G401.6 (cell line): Measurements from ENCODE around the gene TLE1.
"Not testable (repeated sequence)": the region's sequence is repeated elsewhere in the genome, so short reads cannot be mapped to it uniquely, and the experiment has no call there.

ENCODE experiments used
- FAIRE-seq: peaks from 2 replicates; lab custom pipeline; 2012; peaks lifted over from hg19 to GRCh38; lab: Jason Lieb, UNC

Gene TLE1

DNA sequence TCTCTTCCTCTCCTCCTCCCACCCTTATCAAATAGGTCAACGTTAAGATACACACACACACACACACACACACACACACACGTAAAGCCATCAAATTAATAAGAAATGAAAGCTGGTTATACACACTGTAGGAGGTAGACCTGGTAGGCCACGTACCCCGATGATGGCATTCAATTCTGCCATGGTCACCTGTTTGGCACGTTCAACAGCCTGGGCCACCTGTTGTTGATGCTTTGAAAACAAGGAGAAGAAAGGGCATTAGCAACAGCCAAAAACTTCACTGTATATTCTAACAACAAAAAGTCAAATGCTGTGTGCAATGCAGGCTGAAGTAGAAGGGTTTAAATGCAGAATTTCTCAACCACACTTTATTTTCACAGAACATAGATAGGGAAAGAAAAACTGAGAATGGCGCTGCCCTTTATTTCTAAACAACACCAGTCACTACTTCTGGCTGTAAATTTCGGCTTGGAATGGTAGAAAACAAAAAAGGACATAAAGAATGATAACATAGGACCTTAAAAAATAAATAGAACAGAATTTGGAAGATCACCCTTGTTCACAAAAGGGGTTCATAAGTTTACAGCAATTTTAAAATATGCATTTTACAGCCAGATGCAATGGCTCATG is 37.2 kb downstream of the TLE1 start:
- FAIRE-seq = no peak

DNA sequence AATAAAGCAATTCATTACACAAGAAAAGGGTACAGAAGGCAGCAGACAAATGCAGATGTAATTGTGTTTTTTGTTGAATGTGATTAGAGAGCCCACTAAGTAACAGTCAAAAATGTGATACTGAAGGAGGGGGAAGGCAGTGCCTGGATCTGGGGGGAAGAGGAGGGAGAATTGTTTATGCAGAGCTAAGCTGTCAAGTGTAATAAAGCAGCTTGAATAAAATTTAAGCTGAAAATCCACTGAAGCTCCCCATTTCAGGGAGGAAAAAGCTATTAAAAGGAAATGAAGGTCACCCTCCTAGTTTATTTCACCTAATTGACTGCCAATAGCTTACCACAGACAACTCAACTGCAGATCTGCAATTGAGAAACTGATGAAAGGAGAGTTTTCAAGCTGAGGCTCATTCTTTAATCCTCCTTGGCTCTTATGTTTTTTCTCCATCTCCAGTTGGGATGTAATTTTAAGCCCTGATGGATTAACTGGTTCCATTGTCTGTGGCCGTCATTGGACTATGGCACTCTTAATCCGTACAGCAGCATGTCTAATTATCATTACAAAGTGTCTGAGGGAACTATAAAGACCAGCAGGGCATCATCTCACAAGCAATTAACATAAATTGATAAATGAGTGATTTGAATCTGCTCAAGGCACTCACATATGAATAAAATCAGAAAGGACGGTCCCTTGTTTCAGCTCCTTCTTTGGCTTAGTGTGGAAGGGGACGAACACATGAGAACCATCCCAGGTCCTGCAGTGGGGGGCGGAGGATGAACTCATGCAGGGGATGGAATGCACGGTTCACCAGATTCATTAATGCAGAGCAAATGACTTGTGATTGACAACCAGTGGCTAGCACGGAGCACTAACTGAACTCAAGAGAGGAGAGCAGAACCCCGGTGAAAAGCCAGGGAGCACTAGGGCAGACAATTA is 38.5 kb downstream of the TLE1 start:
- FAIRE-seq = no peak

DNA sequence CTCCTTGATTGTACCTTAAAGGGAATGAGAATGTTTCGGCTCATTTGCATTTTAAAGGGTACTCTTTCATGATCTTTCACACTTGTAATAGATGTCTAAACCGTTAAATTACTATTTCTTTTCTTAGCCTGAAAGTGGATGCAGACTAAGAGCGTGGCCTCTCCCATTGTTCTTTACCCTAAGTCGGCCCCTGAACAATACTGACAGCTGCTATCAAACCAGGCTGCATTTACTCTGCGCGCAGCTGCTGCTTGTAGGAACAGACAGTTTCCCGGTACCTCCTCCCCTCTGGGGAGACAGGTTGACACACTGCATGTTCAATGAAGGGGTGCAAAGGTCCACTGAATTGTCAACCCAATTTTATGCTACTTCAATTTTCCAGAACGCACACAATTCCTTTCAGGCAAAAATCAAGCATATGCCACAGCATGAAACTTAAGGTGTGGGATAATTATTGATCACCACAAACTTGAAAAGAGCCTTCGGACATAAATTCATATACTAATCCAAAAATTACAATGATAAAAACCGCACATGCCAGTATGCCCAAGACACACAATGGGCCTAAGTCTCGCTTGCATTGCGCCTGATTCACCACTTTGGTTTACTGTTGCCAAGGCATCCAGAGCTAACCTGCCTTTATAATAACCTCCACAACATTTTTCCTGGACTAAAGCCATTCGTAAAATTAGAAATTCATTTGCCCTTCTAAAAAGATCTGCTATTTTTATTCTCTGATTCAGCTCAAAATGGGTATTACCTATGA is 39.7 kb downstream of the TLE1 start:
- no peak for FAIRE-seq

DNA sequence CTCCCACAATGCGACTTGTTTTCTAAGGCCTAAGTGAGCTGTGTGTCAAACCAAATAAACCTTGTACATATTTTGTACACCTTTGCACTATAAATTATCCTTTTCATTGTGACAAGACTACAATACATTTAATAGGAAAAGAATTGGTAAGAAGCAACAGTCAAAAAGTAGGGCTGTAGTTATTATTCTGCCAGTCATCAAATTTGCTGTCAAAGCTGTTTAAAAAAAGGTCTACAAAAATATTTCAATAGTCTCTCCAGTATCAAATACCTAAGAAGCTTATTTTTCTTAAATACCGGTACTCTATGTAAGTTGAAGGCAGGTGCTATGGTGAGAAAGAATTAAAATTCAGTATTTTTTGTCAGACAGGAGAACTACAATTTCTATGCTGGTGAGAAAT is 40.5 kb downstream of the TLE1 start:
- FAIRE-seq = no peak

DNA sequence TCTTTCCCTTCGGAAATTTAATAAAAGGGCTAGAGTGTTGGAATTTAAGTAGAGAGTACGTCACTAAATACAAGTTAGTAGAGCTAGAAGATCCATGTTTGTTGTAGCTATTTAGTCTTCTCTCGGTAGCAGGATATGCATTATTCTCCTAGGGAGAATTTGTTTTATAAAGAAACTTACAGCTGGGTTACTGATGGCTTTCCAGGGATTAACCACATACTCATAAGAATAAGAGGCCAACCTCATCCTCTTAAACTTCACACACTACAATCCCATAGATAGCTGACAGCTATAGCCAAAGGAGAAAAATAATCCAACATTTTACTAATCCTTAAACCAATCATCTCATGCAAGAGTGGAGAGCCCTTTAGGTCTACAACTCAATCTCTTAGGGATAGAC is 43.0 kb downstream of the TLE1 start:
- FAIRE-seq = no peak

DNA sequence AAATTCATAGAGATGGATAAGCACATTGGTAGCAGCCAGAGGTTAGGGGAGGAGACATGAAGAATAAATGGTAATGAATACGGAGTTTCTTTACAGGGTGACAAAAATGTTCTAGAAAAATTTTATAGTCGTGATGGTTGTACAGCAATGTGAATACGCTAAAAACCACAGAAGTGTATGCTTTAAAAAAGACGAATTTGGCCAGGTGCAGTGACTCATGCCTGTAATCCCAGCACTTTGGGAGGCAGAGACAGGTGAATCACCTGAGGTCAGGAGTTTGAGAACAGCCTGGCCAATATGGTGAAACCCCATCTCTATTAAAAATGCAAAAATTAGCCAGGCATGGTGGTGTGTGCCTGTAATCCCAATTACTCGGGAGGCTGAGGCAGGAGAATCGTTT is 44.8 kb downstream of the TLE1 start:
- FAIRE-seq = not testable (repeated sequence)

DNA sequence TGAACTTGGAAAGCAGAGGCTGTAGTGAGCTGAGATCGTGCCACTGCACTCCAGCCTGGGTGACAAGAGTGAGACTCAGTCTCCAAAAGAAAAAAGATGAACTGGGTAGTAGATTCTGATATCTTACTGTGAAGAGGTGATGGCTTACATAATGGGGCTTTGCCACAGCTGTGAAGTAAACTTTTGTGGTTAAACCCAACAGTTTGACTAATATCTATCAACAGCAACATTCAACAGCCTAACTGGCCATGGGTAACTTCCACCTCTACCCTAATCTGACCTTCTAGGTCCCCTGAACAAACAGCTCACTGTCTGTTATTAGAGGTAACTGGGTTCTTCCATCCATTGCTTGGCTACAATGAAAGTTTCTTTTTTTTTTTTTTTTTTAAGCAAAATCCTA is 52.1 kb downstream of the TLE1 start:
- no peak for FAIRE-seq

DNA sequence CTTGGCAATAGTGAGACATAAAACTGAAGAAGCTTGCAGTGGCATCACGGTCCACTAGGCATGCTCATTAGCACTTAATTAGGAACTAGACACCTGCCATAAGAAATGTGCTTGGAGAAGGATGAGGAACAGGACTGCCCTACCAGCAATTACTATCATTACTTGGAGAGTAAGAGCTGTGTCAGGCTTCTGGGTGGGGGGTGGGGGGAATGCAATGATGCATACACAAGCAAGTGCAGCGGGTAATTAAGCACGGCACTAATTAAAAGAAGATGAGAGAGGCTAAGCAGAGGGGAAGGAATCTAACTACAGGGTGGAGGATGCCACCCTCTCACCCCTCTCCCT is 53.1 kb downstream of the TLE1 start:
- no peak for FAIRE-seq

DNA sequence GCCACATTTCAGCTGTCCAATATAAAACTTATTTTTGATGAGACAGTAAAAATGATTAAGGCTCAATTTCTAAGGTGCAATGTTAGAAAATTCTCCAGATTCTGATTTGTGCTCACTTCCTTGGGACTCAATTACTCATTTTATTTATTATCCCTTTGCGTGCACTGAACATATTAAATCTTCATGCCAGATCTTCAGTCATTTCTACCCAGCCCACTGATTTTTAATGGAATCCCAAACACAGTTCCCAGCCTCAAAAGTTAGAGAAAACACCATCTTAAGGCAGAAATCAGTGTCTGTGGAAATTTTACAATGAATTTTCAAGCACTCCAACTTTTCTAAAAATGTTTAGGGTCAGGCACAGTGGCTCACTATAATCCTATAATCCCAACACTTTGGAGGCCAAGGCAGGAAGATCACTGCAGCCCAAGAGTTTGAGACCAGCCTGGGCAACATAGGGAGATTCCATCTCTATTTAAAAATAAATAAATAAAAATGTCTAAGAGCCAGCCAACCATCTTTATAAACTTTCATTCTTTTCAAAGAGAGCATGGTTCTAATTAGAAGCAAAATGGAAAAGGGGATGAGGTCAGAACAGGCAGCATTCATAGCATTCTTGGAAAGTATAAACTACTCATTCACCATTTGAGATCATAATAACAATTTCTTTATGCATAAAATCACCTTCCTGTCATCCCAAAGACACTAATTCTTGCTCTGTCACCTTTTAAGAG is 53.7 kb downstream of the TLE1 start:
- FAIRE-seq = no peak

DNA sequence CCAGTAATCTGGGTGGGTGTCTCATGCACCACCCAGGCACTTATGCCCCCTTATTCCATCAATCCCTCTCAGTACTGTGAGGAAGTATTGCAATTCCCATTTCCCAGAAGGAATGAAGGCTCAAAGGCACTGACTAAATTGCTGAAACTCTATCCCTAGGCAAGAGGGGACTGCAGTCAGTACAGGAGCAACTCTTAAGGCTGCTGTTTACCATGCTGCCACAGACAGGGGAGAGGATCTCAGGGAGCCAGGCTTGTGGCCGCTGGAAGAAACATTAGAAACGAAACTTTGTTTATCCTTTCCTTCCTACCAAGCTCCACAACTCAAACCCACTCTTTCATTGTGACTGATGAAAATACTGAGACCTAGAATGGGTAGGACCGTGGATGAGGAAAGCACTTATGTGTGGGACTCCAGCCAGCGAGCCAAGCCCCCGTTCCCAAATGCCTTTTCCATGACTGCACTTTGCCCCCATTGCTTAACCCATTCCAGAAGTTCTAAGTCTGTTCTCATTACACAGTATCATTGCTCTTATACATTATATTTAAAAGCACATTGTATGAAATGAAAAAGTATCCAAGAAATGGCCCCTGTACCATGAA is 54.3 kb downstream of the TLE1 start:
- no peak for FAIRE-seq

DNA sequence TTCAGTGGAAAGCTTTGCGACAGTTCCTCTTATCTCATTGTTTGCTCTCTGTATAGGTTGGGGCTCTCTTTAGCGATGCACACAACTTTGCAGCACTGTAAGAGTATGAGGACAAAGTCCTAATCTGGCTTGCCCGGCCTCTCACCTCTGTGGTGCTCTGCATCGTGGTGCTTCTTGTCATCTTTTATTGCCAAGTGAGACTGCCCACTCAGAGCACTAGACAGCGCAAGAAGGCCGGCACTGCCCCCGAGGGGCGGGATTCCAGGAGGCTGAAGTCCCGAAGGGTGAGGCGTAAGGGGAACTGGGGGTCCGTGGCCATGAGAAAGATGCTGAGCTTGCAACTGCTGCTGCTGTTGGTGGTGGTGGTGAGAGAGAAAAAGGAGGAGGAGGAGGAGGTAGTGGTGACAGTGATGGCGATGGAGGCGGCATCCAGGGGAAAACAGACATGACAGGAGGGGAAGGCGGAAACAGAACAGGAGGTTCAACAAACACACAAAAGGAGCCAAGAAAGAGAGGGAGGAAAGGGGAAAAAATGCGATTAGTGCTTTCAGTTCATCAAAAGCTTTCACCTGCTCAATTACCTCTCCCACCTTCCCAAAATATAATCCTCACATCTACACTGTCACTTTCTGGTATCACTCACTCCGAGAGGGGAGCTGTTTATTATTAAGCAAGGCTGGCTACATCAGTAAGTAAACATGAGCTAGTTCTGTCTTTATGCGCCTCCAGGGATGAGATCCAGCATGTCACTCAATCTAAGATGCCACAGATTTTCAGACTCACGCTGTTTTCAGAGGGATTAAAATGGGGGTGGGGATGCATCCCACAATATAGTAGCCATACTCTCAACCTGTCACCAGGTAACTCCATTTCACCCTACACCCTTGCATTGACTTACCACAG is 55.1 kb downstream of the TLE1 start:
- FAIRE-seq = no peak

DNA sequence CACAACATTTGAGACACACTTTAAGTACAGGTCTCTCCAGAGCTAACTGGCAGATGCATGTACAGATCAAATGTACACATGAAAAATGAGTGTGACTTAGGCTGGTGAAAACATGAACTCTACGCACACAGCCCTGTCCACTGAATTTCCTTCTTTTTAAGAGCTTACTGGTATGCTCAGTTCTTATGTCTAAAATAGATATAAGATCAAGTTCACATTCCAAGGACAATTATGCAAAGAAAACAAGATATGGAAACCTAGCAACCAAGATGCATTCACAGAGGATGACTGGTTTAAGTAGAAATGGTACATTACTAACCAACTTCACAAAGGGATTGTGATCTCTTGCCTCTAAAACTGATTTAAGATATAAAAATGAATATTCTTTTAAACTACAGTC is 56.7 kb downstream of the TLE1 start:
- FAIRE-seq = no peak

DNA sequence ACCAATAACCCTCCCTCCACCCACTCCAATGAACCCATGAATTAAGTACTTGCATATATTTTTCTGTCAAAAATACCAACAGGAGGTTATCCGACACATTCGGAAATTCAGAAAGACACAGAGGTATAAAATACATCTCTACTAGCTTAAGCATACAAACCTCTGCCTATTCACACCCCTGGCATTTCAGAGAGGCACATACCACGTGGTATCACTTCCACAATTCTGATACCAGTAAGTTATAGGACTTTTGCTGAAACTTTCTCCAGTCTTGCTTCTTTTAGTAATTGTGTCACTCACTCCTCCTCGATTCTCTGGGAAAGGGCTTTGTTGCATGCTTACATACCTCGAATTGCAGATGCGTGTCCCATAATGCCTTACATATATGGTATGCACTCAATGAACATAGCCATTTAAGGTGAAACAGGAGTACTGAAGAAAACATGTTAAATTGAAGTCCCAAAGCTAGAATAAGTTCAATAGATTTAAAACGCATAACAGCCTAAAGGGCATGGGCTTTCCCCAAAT is 58.1 kb downstream of the TLE1 start:
- no peak for FAIRE-seq

DNA sequence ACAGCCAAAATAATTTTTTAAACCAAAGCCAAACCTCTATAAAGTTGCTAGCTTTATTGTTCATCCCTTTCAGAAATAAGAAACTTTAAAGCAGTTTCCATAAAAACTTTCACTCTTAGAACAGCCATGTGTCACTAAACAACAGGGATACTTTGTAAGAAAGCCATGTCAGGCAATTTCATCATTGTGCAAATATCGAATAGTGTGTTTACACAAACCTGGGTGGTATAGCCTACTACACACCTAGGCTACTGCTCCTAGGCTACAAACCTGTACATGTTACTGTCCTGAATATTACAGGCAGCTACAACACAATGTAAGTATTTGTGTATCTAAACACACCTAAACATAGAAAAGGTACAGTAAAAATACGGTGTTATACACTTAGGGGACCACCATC is 59.9 kb downstream of the TLE1 start:
- FAIRE-seq = no peak

DNA sequence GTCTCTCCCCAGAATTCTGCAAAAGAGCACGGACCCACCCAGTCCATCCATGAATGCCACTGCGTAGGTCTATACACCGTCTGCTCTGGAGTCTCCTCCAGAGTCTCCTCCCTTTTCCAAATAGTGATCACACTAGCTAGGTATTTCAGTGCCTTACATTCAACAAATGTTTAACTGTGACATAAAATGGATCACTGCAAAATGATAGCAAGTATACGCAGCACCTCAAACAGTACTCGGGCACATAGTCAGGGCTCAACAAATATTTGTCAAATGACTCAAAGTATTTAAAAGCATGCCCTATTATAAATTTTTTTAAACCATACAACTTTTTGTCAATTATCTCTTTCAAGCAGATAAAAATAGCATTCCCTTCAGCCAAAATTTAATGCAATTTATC is 60.5 kb downstream of the TLE1 start:
- no peak for FAIRE-seq

DNA sequence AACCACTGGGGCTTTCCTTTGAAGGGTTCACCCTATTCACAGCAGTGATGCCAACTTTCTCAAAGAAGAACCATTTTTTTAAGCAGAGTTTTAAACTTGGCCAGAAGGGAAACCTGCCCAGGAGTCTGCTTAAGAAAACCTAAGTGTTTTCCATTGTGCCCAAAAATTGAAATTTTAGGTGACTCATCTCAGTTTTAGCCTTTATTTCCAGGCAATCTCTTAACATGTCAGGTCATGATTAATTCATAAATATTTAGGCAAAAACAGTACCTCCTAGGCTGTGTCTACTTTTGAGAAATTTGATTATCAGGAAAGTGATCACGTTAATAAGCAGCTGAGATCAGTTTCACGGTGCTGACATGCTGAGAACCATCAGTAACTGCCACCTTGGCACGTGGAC is 61.9 kb downstream of the TLE1 start:
- no peak for FAIRE-seq

DNA sequence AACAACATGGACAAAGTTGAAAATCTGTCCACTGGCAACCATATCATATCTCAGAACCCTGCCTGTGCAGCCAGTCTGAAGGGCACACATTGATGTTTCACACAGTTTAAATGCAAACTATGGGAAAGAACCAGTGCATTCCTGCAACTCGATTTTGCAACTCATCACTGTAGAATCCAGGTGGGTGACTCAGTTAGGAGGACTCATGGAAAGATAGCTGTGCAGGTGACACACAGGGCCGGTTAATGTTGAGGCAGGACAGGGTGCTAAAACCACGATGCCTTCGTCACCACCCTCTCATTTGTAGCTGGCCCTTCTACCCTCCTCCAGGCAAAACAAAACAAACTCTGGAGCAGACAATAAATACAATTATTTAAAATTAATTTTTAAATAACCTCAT is 62.8 kb downstream of the TLE1 start:
- no peak for FAIRE-seq

DNA sequence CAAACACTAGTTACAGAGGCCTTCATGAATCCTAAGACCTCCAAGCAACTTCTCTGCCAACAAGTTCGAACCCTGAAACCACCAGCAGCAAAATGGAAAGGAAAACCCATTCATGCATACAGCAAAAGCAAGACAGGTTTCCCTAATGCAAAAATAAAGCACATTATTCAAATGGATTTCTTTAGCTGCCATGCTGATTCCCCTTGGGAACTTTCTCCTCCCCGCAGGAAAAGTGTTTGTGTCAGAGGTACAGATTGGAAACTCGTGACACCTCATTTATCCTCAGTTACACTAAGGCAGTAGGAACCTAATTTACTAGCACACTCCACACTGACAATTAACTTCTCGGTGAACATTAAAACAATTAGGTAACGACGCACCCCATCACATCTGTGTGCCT is 63.4 kb downstream of the TLE1 start:
- FAIRE-seq = no peak

DNA sequence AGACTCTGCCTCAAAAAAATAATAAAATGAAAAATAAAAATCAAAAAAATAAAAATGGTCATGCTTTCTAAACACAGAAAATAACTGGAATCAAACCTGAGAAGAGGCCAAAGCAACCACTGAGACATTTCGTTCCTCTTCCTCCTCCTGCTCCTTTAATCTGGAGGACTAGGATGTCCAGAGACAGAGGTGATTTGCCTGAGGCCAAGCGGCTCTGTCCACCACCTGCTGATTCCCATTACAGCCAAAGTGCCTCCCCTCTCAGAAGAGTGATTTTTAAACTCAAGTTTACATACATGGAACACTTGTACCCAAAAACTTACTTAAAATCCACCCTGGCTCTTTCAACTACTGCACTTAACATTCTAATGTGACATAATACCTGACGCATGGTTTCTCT is 65.6 kb downstream of the TLE1 start:
- no peak for FAIRE-seq

DNA sequence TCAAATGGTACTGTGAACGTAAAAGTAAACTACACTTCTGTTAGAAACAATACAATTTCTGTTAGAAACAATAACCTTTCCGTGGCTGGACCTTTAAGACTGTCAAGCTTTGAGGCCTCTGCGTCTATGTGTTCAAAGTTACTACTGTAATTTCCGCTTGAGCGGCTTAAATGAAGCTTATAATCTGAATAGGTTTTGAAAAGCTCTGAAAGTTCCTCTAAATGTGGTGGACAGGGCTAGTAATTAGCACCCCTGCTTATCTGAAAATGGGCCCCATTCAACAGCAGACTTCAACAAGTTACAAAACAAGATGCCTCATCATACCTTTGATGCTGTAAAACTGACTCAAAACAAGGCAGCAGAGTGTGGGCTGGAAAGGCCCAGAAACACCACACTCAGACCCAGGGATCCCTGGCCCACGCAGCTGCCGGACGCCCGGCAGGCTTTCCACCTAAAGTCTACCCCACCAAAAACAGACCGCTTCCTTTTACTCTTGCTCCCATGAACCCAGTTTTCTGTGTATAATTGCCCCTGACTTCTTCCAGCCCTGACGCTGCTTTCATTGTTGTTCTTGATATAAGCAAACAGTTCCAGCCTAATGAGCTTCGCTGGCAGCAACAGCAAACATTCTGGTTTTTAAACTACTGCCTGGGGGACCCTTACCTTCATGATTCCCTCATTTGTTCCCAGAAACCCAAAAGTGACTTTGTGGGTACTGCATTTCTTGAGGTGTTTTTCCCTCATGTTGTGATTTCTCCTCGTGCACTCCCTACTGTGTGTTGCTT is 66.7 kb downstream of the TLE1 start:
- no peak for FAIRE-seq
